LNCaP clone FGC (cell line): ENCODE data around the gene NFKB2.

Experiments used
- DNase-seq: peaks from one replicate; pipeline ENCODE4 v3.0.0-alpha.2; 2011; ENCODE audit warnings: low read depth
- H3K4me3 ChIP-seq: 2 replicates; pipeline ENCODE4 v1.5.1; 2011; ENCODE audit warnings: mild to moderate bottlenecking, low read depth, low read length, control low read depth
- TF ChIP-seq, protein P1 (sequence below): IDR thresholded peaks from 2 replicates; pipeline ENCODE4 v1.5.1; 2012; ENCODE audit warnings: mild to moderate bottlenecking; ENCODE audit not compliant: control insufficient read depth, insufficient read depth; ENCODE audit errors: extremely low read depth

NFKB2 gene

DNA sequence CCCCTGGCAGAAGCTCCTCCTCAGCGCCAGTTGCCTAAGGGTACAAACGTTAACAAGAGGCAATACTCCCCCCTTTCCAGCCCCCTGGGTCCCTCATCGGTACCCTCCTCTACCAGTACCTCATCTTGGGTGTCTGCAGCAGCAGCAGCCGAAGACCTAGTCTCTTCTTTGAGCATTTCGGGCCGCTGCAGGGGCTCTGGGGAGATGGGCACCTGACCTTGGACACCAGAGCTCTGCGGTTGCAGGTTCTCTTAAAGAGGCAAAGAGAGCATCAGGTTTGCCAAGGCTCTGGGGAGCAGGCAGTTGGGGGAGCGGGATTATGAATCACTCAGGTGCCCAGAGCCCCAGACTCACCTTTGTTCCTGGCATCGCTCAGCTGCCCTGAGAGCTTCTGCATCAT lies 28.6 kb downstream of the NFKB2 start:
- no peak for DNase-seq
- no peak overlapping the region for H3K4me3 ChIP-seq
- TF ChIP-seq, protein P1, sequence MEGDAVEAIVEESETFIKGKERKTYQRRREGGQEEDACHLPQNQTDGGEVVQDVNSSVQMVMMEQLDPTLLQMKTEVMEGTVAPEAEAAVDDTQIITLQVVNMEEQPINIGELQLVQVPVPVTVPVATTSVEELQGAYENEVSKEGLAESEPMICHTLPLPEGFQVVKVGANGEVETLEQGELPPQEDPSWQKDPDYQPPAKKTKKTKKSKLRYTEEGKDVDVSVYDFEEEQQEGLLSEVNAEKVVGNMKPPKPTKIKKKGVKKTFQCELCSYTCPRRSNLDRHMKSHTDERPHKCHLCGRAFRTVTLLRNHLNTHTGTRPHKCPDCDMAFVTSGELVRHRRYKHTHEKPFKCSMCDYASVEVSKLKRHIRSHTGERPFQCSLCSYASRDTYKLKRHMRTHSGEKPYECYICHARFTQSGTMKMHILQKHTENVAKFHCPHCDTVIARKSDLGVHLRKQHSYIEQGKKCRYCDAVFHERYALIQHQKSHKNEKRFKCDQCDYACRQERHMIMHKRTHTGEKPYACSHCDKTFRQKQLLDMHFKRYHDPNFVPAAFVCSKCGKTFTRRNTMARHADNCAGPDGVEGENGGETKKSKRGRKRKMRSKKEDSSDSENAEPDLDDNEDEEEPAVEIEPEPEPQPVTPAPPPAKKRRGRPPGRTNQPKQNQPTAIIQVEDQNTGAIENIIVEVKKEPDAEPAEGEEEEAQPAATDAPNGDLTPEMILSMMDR: no peak

DNA sequence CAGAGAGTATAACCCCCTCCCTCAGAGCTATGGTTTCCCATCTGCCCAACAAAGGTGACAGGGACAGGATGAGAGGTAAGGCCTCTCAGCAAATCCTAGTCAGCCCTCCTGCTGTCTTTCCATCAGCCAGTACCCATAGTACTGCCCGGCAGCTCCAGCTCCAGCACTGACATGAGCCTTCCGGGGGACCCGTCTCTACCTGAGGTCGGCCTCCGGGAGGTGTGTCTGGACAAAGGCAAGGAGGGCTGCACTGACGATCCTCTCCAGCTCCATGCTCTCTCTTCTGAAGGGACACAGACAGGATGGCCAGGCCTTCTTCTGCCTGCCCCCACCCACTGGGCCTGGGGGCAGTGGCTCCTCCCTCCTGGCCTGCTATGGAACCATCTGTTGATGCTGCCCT lies 29.4 kb downstream of the NFKB2 start:
- DNase-seq: no peak
- TF ChIP-seq, protein P1: no peak

DNA sequence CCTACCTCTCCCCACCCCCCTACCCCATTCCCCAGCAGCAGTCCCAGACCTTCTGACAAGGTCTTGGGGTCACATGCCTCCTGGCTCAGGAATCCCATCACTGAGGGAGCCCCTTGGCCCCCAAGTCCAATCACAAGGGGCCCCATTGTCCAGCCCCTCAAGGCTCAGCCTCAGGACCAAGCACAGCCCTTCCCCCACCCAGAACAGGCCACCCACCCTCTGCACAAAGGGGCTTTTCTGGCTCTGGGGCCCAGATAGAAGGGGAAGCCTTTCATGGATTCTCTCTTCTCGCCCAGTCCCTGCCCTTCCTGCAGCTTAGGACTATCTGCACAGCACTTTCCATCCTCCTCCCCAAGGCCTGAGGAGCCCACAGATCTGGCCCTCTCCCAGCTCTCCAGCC lies 29.9 kb downstream of the NFKB2 start:
- no peak overlapping the region for H3K4me3 ChIP-seq
- TF ChIP-seq, protein P1: no peak
- no peak for DNase-seq

More for the DNA sequence above, 29.4 kb downstream of the NFKB2 start:
- H3K4me3 ChIP-seq: no peak overlapping the region

DNA sequence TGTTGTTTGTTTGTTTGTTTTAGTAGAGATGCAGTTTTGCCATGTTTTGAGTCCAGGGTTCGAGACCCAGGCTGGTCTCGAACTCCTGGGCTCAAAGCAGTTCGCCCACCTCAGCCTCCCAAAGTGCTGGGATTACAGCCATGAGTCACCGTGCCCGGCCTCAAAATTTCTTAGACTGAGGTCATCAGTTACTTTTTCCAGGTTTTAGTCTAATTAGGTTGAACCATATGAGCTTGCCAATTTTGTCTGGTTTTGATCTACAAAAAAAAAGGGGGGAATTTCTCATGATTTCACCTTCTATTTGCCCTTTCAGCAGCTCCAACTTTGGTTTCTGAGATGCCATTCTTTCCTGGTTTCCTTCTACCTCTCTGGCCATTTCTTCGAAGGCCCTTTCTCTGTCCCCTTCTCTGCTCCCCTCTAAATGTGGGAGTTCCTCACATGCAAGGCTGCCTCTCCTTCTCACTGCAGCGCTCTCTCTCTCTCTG lies 31.3 kb downstream of the NFKB2 start:
- H3K4me3 ChIP-seq: no peak overlapping the region
- TF ChIP-seq, protein P1: no peak
- no peak for DNase-seq

DNA sequence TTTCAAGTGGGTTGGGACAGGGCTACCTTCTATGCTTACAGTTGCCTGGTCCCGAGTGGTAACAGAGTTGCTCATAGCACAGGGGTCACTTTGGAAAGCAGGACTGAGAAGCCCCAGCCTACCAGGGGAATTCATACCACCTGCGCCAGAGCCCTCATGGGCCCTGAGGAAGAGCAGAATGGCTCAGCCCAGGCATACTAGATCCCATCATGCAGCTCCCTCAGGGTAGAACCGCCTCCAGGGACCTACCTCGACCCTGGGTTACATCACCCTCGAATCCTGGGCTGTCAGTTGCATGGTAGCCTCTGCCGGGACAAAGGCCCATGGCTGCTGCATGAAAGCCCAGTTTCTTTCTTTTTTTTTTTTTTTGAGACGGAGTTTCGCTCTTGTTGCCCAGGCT lies 34.0 kb downstream of the NFKB2 start:
- no peak overlapping the region for H3K4me3 ChIP-seq
- TF ChIP-seq, protein P1: no peak
- no peak for DNase-seq

DNA sequence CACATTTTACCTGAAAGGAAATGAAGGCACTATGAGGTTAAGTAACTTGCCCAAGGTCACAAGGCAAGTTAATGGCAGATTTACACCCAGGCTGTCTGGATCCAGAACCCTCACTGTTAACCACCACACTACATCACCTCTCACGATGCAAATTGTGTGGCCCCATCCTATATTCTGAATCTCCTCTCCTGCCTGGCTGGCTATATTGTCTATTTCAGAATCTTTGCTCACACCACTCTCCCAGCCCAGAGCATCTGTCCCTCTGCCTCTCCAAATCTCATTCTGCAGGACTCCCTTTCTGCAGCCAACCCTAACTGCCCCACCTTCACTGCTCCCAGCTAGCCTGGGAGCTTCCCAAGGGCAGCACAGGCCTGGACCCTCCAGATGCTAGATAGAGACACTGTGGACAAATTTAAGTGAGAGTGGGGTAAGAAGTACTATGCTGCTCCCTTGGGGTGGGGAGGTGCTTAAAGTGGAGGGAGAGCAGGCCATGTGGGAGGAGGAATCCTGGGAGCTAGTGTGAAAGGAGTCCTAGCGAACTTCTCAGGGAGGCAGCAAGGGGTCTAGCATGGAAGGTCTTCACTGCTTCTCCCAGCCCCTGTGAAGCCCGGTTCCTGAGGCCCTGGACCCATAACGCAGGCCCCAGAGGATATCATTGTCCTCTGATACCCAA lies 36.1 kb downstream of the NFKB2 start:
- TF ChIP-seq, protein P1: no peak
- H3K4me3 ChIP-seq: peak overlapping the region; percentile 68
- DNase-seq: no peak
